HepG2 (cell line): ENCODE results near the gene PHTF1. TPM values are rescaled to one million over a fixed set of nuclear protein-coding genes. Genes with fewer than 3 reads are reported as not detected.

Experiments used
- ATAC-seq: fragments of 200-7000 bp; cut with Tn5 transposase; 3 replicates; pipeline ENCODE4 v1.9.1; 2020; ENCODE audit warnings: mild to moderate bottlenecking, moderate library complexity
- BruUV-seq: library from RNA; stranded (reverse); fragments of 400-500 nt; replicated peaks from 2 replicates; lab custom pipeline; 2021; lab: Mats Ljungman, UMichigan
- CTCF ChIA-PET: fragments of 300-600 bp; formaldehyde crosslinking; extraction: SDS; loops from one replicate; lab custom pipeline; 2021; ENCODE audit warnings: low total read pairs, inconsistent platforms, low intra/inter-chr PET ratio; lab: Yijun Ruan, JAX
- POLR2A ChIA-PET: fragments of 350-600 bp; sonication (Branson Sonifier 250); formaldehyde crosslinking; loops from one replicate; lab custom pipeline; 2020; ENCODE audit warnings: antibody characterized with exemption, inconsistent platforms; lab: Yijun Ruan, JAX
- DNase-seq: peaks from one replicate; pipeline ENCODE4 v3.0.0-alpha.2; 2015; ENCODE audit warnings: low spot score
- FAIRE-seq: peaks from 3 replicates; lab custom pipeline; 2011; peaks lifted over from hg19 to GRCh38; lab: Jason Lieb, UNC
- H2AFZ ChIP-seq: one replicate; pipeline ENCODE4 v1.6.1; 2011; ENCODE audit warnings: low read length, inconsistent platforms
- H3K27ac ChIP-seq: fragments of 300-600 bp; 3 replicates; pipeline ENCODE4 v1.8.0; 2011; ENCODE audit warnings: mixed run types, mild to moderate bottlenecking, mixed read lengths, low read length, inconsistent platforms; ENCODE audit not compliant: insufficient read depth; ENCODE audit errors: extremely low read length
- H3K27me3 ChIP-seq, 2 experiments: fragments of 200-600 bp in 1 of 2; 2 replicates in 1 of 2; 3 replicates in 1 of 2; pipeline versions ENCODE4 v1.6.0 to v1.8.0; 2011; ENCODE audit warnings: low read length in 2 of 2, mild to moderate bottlenecking in 2 of 2, moderate library complexity in 2 of 2, inconsistent platforms in 1 of 2; ENCODE audit not compliant: insufficient read depth in 2 of 2, control insufficient read depth in 1 of 2
- H3K36me3 ChIP-seq, 2 experiments: fragments of 200-600 bp in 1 of 2; replicated peaks in 1 of 2; 2 replicates in 1 of 2; 3 replicates in 1 of 2; pipeline versions ENCODE4 v1.5.1 to v1.8.0; 2011; ENCODE audit warnings: low read length in 2 of 2, inconsistent platforms in 1 of 2; ENCODE audit not compliant: insufficient read depth in 2 of 2, control insufficient read depth in 1 of 2
- H3K4me1 ChIP-seq: 2 replicates; pipeline ENCODE4 v1.5.1; 2012; ENCODE audit warnings: low read length, inconsistent platforms; ENCODE audit not compliant: insufficient read depth
- H3K4me2 ChIP-seq: 2 replicates; pipeline ENCODE4 v1.6.0; 2011; ENCODE audit warnings: low read depth, low read length, inconsistent platforms
- H3K4me3 ChIP-seq, 3 experiments: fragments of 200-600 bp in 1 of 3; sonication (generic), shearing (Covaris generic) in 1 of 3; replicated peaks in 1 of 3; 2 replicates each; pipeline ENCODE4 v1.5.1; 2011 to 2016; ENCODE audit warnings: low read length in 3 of 3, inconsistent platforms in 2 of 3, low read depth in 2 of 3, mild to moderate bottlenecking in 2 of 3, control low read depth in 1 of 3, mixed read lengths in 1 of 3; ENCODE audit not compliant: insufficient read depth in 1 of 3
- H3K79me2 ChIP-seq: one replicate; pipeline ENCODE4 v1.6.1; 2011; ENCODE audit warnings: low read length, inconsistent platforms; ENCODE audit not compliant: insufficient read depth
- H3K9ac ChIP-seq: 2 replicates; pipeline ENCODE4 v1.6.0; 2011; ENCODE audit warnings: mild to moderate bottlenecking, low read depth, low read length, inconsistent platforms; ENCODE audit not compliant: insufficient read depth
- H3K9me3 ChIP-seq: 2 replicates; pipeline ENCODE4 v1.5.1; 2012; ENCODE audit warnings: mild to moderate bottlenecking, low read length
- H4K20me1 ChIP-seq: 2 replicates; pipeline ENCODE4 v1.6.0; 2011; ENCODE audit warnings: inconsistent platforms, mild to moderate bottlenecking, low read length, moderate library complexity; ENCODE audit not compliant: insufficient read depth
- GABPB1 ChIP-seq: IDR thresholded peaks from 2 replicates; pipeline ENCODE4 v1.6.1; 2016; ENCODE audit warnings: mild to moderate bottlenecking, missing genetic modification reagents, moderate library complexity, missing compliant biosample characterization
- MIER3 ChIP-seq: IDR thresholded peaks from 2 replicates; pipeline ENCODE4 v1.6.1; 2016; ENCODE audit warnings: missing compliant biosample characterization, borderline replicate concordance
- SYNCRIP ChIP-seq: fragments of 200-400 bp; formaldehyde crosslinking; IDR thresholded peaks from 2 replicates; pipeline ENCODE4 v1.6.1; 2018; ENCODE audit warnings: mild to moderate bottlenecking, low read depth, low read length; ENCODE audit not compliant: insufficient read depth
- WGBS: methylation state at CpG from one replicate; pipeline ENCODE4 v1.1.6; 2017; ENCODE audit warnings: low lambda C conversion rate; 5-methylcytosine and 5-hydroxymethylcytosine counted together
- in situ Hi-C: cut with HindIII; loops from 2 replicates; pipeline ENCODE4 v1.10.0; 2017; ENCODE audit warnings: low pct_unique_long_range_greater_than_20kb; ENCODE audit not compliant: extremely low pct_ligation_motif_present
- intact Hi-C: fragments of 100-400 bp; cut with micrococcal nuclease; formaldehyde crosslinking; loops from one replicate; pipeline ENCODE4 v1.10.0; 2022; ENCODE audit not compliant: unreplicated experiment
- polyA plus RNA-seq, 8 experiments: library from polyadenylated mRNA; depleted of rRNA in 3 of 8; stranded (reverse) in 7 of 8; unstranded in 1 of 8; fragments of >200 nt; fragmentation: Illumina TruSeq in 4 of 8; extraction: Trizol in 4 of 8; gene quantifications; 2 replicates each; pipeline versions ENCODE4 v1.2.1 to v1.2.3, GENCODE V29; 2011 to 2016; ENCODE audit warnings: low read depth in 4 of 8, missing spikeins in 1 of 8, mixed read lengths in 1 of 8; ENCODE audit not compliant: insufficient read depth in 1 of 8
- total RNA-seq, 5 experiments: library from RNA; depleted of rRNA; stranded (reverse); fragments of >200 nt; fragmentation: Illumina TruSeq; extraction: Trizol; gene quantifications; 2 replicates each; pipeline ENCODE4 v1.2.3, GENCODE V29; 2016; ENCODE audit warnings: low read depth in 1 of 5
- TF ChIP-seq, protein P1 (sequence below): sonication (generic); formaldehyde crosslinking; IDR thresholded peaks from 2 replicates; pipeline ENCODE4 v1.5.0; 2020; ENCODE audit warnings: missing genetic modification reagents
- TF ChIP-seq, protein P2 (sequence below): sonication (generic); formaldehyde crosslinking; IDR thresholded peaks from 2 replicates; pipeline ENCODE4 v1.9.0; 2021; ENCODE audit warnings: missing genetic modification reagents, borderline replicate concordance

Gene PHTF1
- total and polyA plus RNA-seq, 2 of the 13 experiments (the other 11 are each of a cell fraction or from before 2014, with no cell fraction given): 5.0 to 19.7 TPM

DNA sequence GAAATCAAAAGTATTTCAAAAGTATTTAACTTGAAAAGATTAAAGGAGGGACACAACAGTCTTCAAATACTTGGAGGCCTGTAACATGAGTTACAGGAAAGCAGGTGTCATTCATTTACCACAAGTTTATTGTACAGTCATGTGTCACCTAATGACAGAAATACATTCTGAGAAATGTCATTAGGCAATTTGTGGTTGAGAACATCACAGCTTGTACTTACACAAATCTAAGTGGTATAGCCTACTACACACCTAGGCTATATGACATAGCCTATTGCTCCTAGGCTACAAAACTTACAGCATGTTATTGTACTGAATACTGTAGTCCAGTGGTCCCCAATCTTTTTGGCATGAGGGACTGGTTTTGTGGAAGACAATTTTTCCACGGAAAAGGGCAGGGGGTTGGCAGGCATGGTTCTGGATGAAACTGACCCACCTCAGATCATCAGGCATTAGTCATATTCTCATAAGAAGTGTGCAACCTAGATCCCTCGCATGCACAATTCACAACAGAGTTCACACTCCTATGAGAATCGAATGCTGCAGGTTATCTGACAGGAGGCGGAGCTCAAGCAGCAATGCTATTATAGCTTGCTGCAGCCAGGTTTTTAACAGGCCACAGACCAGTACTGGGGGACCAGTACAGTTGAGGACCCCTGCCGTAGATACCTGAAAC lies 25.0 kb upstream of the PHTF1 start:
- ATAC-seq: no peak
- WGBS: 89% methylated on average over 5 of the region's 5 CpGs
- in situ Hi-C loops: no loop called here

More for the DNA sequence above, 25.0 kb upstream of the PHTF1 start:
- no peak overlapping the region for H3K4me2 ChIP-seq
- H3K9me3 ChIP-seq: no peaks in the 10 kb centered on the region
- no peak for FAIRE-seq
- H3K27ac ChIP-seq: no peak overlapping the region
- H3K9ac ChIP-seq: no peak overlapping the region
- peaks cover 62% of the 10 kb centered on the region for H3K79me2 ChIP-seq
- 0 out of 5 replicates have a peak, but pooled peaks cover 0 to 4% of the 10 kb centered on the region in 2 experiments for H3K36me3 ChIP-seq
- no peak overlapping the region for H2AFZ ChIP-seq
- POLR2A ChIA-PET: interaction anchor here (3.4 kb wide), 1 partner anchor 25 kb away, joined by 11 read pairs; the partner anchor contains the start of gene PHTF1
- no peaks in the 10 kb centered on the region for H3K27me3 ChIP-seq
- H3K4me1 ChIP-seq: peaks cover 31% of the 10 kb centered on the region
- no peak overlapping the region for H3K4me3 ChIP-seq
- H4K20me1 ChIP-seq: peaks cover 4% of the 10 kb centered on the region; the same call in 1 of the 2 replicates
- no TSS peak for BruUV-seq
- intact Hi-C loops: no loop called here
- CTCF ChIA-PET: no interaction called here
- no peak for TF ChIP-seq GABPB1 (CRISPR knock-in tag)
- TF ChIP-seq SYNCRIP: no peak
- TF ChIP-seq MIER3 (CRISPR knock-in tag): no peak
- TF ChIP-seq, protein P1, sequence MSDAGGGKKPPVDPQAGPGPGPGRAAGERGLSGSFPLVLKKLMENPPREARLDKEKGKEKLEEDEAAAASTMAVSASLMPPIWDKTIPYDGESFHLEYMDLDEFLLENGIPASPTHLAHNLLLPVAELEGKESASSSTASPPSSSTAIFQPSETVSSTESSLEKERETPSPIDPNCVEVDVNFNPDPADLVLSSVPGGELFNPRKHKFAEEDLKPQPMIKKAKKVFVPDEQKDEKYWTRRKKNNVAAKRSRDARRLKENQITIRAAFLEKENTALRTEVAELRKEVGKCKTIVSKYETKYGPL (CRISPR knock-in tag): no peak
- TF ChIP-seq, protein P2, sequence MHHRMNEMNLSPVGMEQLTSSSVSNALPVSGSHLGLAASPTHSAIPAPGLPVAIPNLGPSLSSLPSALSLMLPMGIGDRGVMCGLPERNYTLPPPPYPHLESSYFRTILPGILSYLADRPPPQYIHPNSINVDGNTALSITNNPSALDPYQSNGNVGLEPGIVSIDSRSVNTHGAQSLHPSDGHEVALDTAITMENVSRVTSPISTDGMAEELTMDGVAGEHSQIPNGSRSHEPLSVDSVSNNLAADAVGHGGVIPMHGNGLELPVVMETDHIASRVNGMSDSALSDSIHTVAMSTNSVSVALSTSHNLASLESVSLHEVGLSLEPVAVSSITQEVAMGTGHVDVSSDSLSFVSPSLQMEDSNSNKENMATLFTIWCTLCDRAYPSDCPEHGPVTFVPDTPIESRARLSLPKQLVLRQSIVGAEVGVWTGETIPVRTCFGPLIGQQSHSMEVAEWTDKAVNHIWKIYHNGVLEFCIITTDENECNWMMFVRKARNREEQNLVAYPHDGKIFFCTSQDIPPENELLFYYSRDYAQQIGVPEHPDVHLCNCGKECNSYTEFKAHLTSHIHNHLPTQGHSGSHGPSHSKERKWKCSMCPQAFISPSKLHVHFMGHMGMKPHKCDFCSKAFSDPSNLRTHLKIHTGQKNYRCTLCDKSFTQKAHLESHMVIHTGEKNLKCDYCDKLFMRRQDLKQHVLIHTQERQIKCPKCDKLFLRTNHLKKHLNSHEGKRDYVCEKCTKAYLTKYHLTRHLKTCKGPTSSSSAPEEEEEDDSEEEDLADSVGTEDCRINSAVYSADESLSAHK (CRISPR knock-in tag): no peak
- TF ChIP-seq, all 625 proteins: peak for 0
- no peak for DNase-seq
